Activated CD4-positive, alpha-beta T cell treated with anti-CD3 and anti-CD28 coated beads, Interleukin-2, amount 10 ng/mL, durations not matched to agents 24 days and 14 days (primary cell): ENCODE results near the gene ADAD2. TPM values are rescaled to one million over a fixed set of nuclear protein-coding genes. Genes with fewer than 3 reads are reported as not detected.

ENCODE experiments used
- DNase-seq: peaks from one replicate; pipeline ENCODE4 v3.0.0; 2022
- H3K27ac Mint-ChIP-seq: one replicate; pipeline ENCODE4 v1.8.0; 2022; ENCODE audit warnings: mild to moderate bottlenecking, mixed read lengths
- H3K27me3 Mint-ChIP-seq: one replicate; pipeline ENCODE4 v1.8.0; 2022; ENCODE audit warnings: mixed read lengths
- H3K36me3 Mint-ChIP-seq: one replicate; pipeline ENCODE4 v1.8.0; 2022; ENCODE audit warnings: low read depth, mild to moderate bottlenecking, mixed read lengths
- H3K4me1 Mint-ChIP-seq: one replicate; pipeline ENCODE4 v1.8.0; 2021; ENCODE audit warnings: mixed read lengths
- H3K4me3 Mint-ChIP-seq: one replicate; pipeline ENCODE4 v1.8.0; 2022; ENCODE audit warnings: mild to moderate bottlenecking, moderate library complexity, mixed read lengths
- H3K9me3 Mint-ChIP-seq: one replicate; pipeline ENCODE4 v1.8.0; 2021; ENCODE audit warnings: mixed read lengths
- intact Hi-C: fragments of 100-400 bp; cut with micrococcal nuclease; formaldehyde crosslinking; loops from one replicate; pipeline ENCODE4 v1.15.1; 2023
- total RNA-seq: library from RNA; stranded (reverse); gene quantifications from 2 replicates; pipeline ENCODE4 v1.2.3, GENCODE V29; 2022

The ADAD2 gene
- total RNA-seq, 1 donor from 2014 or later, result not detected

GRCh38 chr16:84245956-84246678 is 55.2 kb downstream of the ADAD2 start:
- Mint-ChIP-seq H3K27ac (no peak overlapping the region), H3K9me3 (no peaks in the 10 kb centered on the region), H3K27me3 (peaks cover 8% of the 10 kb centered on the region), H3K36me3 (no peaks in the 10 kb centered on the region), H3K4me1 (no peaks in the 10 kb centered on the region), H3K4me3 (no peak overlapping the region)
- DNase-seq, result no peak
- intact Hi-C loops, result no loop called here

GRCh38 chr16:84246679-84247077 is 55.7 kb downstream of the ADAD2 start:
- H3K27me3 Mint-ChIP-seq, result peaks cover 9% of the 10 kb centered on the region
- H3K4me3 Mint-ChIP-seq, result no peak overlapping the region
- intact Hi-C loops, result no loop called here
- no peak for DNase-seq
- H3K27ac Mint-ChIP-seq, result no peak overlapping the region
- no peaks in the 10 kb centered on the region for H3K9me3 Mint-ChIP-seq
- no peaks in the 10 kb centered on the region for H3K36me3 Mint-ChIP-seq
- H3K4me1 Mint-ChIP-seq, result no peaks in the 10 kb centered on the region

Other genes starting within 250 kb of the ADAD2 start
- 0.72 and 1.3 TPM in 2 replicates for gene OSGIN1, start 237.9 kb upstream of the ADAD2 start, total RNA-seq
- gene NECAB2, start 222.9 kb upstream of the ADAD2 start, total RNA-seq, result not detected in 2 replicates
- gene SLC38A8, start 148.4 kb upstream of the ADAD2 start, total RNA-seq, result not detected in 2 replicates
- gene MBTPS1, start 74.2 kb upstream of the ADAD2 start, total RNA-seq, result 49.6 and 52.3 TPM in 2 replicates
- gene HSDL1, start 46.0 kb upstream of the ADAD2 start, total RNA-seq, result 16.4 and 17.6 TPM in 2 replicates
- gene DNAAF1, start 45.8 kb upstream of the ADAD2 start, total RNA-seq, result not detected in 2 replicates
- gene TAF1C, start 4.1 kb upstream of the ADAD2 start, total RNA-seq, result 60.3 and 61.1 TPM in 2 replicates
- not detected in 2 replicates for gene KCNG4, start 48.9 kb downstream of the ADAD2 start, total RNA-seq
- not detected in 2 replicates for gene WFDC1, start 103.7 kb downstream of the ADAD2 start, total RNA-seq
- gene ATP2C2, start 177.4 kb downstream of the ADAD2 start, total RNA-seq, result not detected in 2 replicates